GM23338 (cell line): Measurements from ENCODE around the gene CAPZB. TPM values are rescaled to one million over a fixed set of nuclear protein-coding genes. Genes with fewer than 3 reads are reported as not detected.
"Not testable (repeated sequence)": the region's sequence is repeated elsewhere in the genome, so short reads cannot be mapped to it uniquely, and the experiment has no call there.

Experiments used
- ATAC-seq: fragments of 200-7000 bp; cut with Tn5 transposase; 3 replicates; pipeline ENCODE4 v1.9.1; 2020
- DNase-seq: peaks from one replicate; pipeline ENCODE4 v3.0.0-alpha.2; 2015; ENCODE audit warnings: low spot score
- H2AFZ ChIP-seq: fragments of 200-600 bp; sonication (generic); 2 replicates; pipeline ENCODE4 v1.8.0; 2016; ENCODE audit warnings: antibody characterized with exemption, mild to moderate bottlenecking, moderate library complexity
- H3F3A ChIP-seq: fragments of 200-600 bp; sonication (generic); replicated peaks from 2 replicates; pipeline ENCODE4 v1.8.0; 2017; ENCODE audit warnings: antibody characterized with exemption, mixed run types, low read depth
- H3K27ac ChIP-seq: fragments of 200-600 bp; sonication (generic); 2 replicates; pipeline ENCODE4 v1.6.1; 2016; ENCODE audit warnings: low read depth
- H3K27me3 ChIP-seq: fragments of 200-600 bp; sonication (generic); 2 replicates; pipeline ENCODE4 v1.8.0; 2016; ENCODE audit warnings: mild to moderate bottlenecking, mixed run types, moderate library complexity; ENCODE audit not compliant: insufficient read depth
- H3K36me3 ChIP-seq: fragments of 200-600 bp; sonication (generic); 2 replicates; pipeline ENCODE4 v1.8.0; 2016; ENCODE audit warnings: mild to moderate bottlenecking; ENCODE audit not compliant: insufficient read depth
- H3K4me1 ChIP-seq: fragments of 200-600 bp; sonication (generic); 2 replicates; pipeline ENCODE4 v1.8.0; 2016; ENCODE audit warnings: mild to moderate bottlenecking, moderate library complexity; ENCODE audit not compliant: insufficient read depth
- H3K4me2 ChIP-seq: fragments of 200-600 bp; sonication (generic); 2 replicates; pipeline ENCODE4 v1.7.1; 2017; ENCODE audit warnings: mixed run types
- H3K4me3 ChIP-seq: fragments of 200-600 bp; sonication (generic); 2 replicates; pipeline ENCODE4 v1.6.1; 2016; ENCODE audit warnings: mixed run types
- H3K79me2 ChIP-seq: fragments of 200-600 bp; sonication (generic); replicated peaks from 2 replicates; pipeline ENCODE4 v1.8.0; 2017; ENCODE audit warnings: mild to moderate bottlenecking; ENCODE audit not compliant: insufficient read depth
- H3K9me2 ChIP-seq: fragments of 200-600 bp; sonication (generic); 2 replicates; pipeline ENCODE4 v1.8.0; 2017; ENCODE audit not compliant: insufficient read depth
- H4K20me1 ChIP-seq: fragments of 200-600 bp; sonication (generic); replicated peaks from 2 replicates; pipeline ENCODE4 v1.8.0; 2017; ENCODE audit warnings: mild to moderate bottlenecking; ENCODE audit not compliant: insufficient read depth
- H3K27ac Mint-ChIP-seq: 2 replicates; pipeline ENCODE4 v1.8.0; 2020; ENCODE audit warnings: inconsistent platforms, mild to moderate bottlenecking, moderate library complexity, mixed read lengths
- H3K27me3 Mint-ChIP-seq: 3 replicates; pipeline ENCODE4 v1.8.0; 2022; ENCODE audit warnings: low read depth, mild to moderate bottlenecking, moderate library complexity, mixed read lengths, inconsistent platforms; ENCODE audit not compliant: insufficient read depth, poor library complexity
- H3K36me3 Mint-ChIP-seq: 3 replicates; pipeline ENCODE4 v1.8.0; 2021; ENCODE audit warnings: low read depth, mild to moderate bottlenecking, inconsistent platforms, moderate library complexity, mixed read lengths
- H3K4me1 Mint-ChIP-seq: 3 replicates; pipeline ENCODE4 v1.8.0; 2020; ENCODE audit warnings: mild to moderate bottlenecking, inconsistent platforms, mixed read lengths
- H3K4me3 Mint-ChIP-seq: 3 replicates; pipeline ENCODE4 v1.8.0; 2021; ENCODE audit warnings: moderate library complexity, mild to moderate bottlenecking, inconsistent platforms, mixed read lengths
- H3K9me3 Mint-ChIP-seq: 3 replicates; pipeline ENCODE4 v1.8.0; 2020; ENCODE audit warnings: moderate library complexity, mild to moderate bottlenecking, inconsistent platforms, mixed read lengths
- CREB1 ChIP-seq: fragments of 250-450 bp; sonication (Bioruptor Pico); IDR thresholded peaks from 2 replicates; pipeline ENCODE4 v1.5.0; 2020; ENCODE audit warnings: low read depth, mild to moderate bottlenecking, moderate library complexity
- CTCF ChIP-seq, 2 experiments: fragments of 200-600 bp in 1 of 2; sonication (generic) in 1 of 2; conservative IDR thresholded peaks; 2 replicates each; pipeline versions ENCODE4 v1.5.1 to v1.6.1; 2016 to 2017; ENCODE audit warnings: antibody characterized with exemption in 2 of 2, low read depth in 2 of 2, mild to moderate bottlenecking in 2 of 2, moderate library complexity in 1 of 2
- ETS1 ChIP-seq: IDR thresholded peaks from 2 replicates; pipeline ENCODE4 v1.6.1; 2016; ENCODE audit warnings: antibody characterized with exemption
- EZH2 ChIP-seq: fragments of 200-600 bp; sonication (generic); IDR thresholded peaks from one replicate; pipeline ENCODE4 v1.8.0; 2017; ENCODE audit warnings: antibody characterized with exemption, mild to moderate bottlenecking, low read depth; ENCODE audit not compliant: unreplicated experiment
- JUNB ChIP-seq: IDR thresholded peaks from one replicate; pipeline ENCODE4 v1.6.1; 2016; ENCODE audit warnings: antibody characterized with exemption; ENCODE audit not compliant: unreplicated experiment
- STAT1 ChIP-seq: IDR thresholded peaks from one replicate; pipeline ENCODE4 v1.6.1; 2016; ENCODE audit warnings: antibody characterized with exemption; ENCODE audit not compliant: unreplicated experiment
- ZNF114 ChIP-seq: fragments of 250-450 bp; sonication (Bioruptor Pico); IDR thresholded peaks from 2 replicates; pipeline ENCODE4 v1.5.0; 2020; ENCODE audit warnings: mild to moderate bottlenecking, moderate library complexity
- ZNF331 ChIP-seq: fragments of 250-450 bp; sonication (Bioruptor Pico); IDR thresholded peaks from 2 replicates; pipeline ENCODE4 v1.5.0; 2020; ENCODE audit warnings: low read depth, mild to moderate bottlenecking, moderate library complexity
- polyA plus RNA-seq: library from polyadenylated mRNA; unstranded; fragments of >200 nt; fragmentation: Nextera tagmentation; extraction: Ambion mirVana; gene quantifications from 2 replicates; pipeline ENCODE4 v1.2.1, GENCODE V29; 2016
- total RNA-seq: library from RNA; depleted of rRNA; stranded (reverse); fragments of >200 nt; shearing (Covaris generic); gene quantifications from 2 replicates; pipeline ENCODE4 v1.2.3, GENCODE V29; 2014
- TF ChIP-seq, protein P1 (sequence below): IDR thresholded peaks from one replicate; pipeline ENCODE4 v1.6.1; 2018; ENCODE audit warnings: antibody characterized with exemption; ENCODE audit not compliant: unreplicated experiment
- TF ChIP-seq, protein P2 (sequence below): fragments of 250-450 bp; sonication (Bioruptor Pico); IDR thresholded peaks from 2 replicates; pipeline ENCODE4 v1.5.0; 2020; ENCODE audit warnings: mild to moderate bottlenecking, moderate library complexity

The CAPZB gene
- total and polyA plus RNA-seq, 2 experiments from 2014 or later, result 195 to 348 TPM

GRCh38 chr1:19509647-19510046 lies 24.3 kb upstream of the CAPZB start:
- H2AFZ ChIP-seq, H3K4me1 Mint-ChIP-seq, H3K9me3 Mint-ChIP-seq: not testable (repeated sequence)

GRCh38 chr1:19507516-19507915 lies 22.2 kb upstream of the CAPZB start:
- no peaks in the 10 kb centered on the region for H3K79me2 ChIP-seq
- no peak overlapping the region for H3K27ac Mint-ChIP-seq
- no peaks in the 10 kb centered on the region for H4K20me1 ChIP-seq
- H3K27ac ChIP-seq, result no peak overlapping the region
- no peaks in the 10 kb centered on the region for H3K27me3 ChIP-seq
- no peaks in the 10 kb centered on the region for H3K9me3 Mint-ChIP-seq
- H3K4me3 Mint-ChIP-seq, result no peak overlapping the region
- peaks cover 2% of the 10 kb centered on the region for H3K27me3 Mint-ChIP-seq
- DNase-seq (no peak), ATAC-seq (no peak)
- no peaks in the 10 kb centered on the region for H3K36me3 Mint-ChIP-seq
- no peaks in the 10 kb centered on the region for H3F3A ChIP-seq
- no peaks in the 10 kb centered on the region for H3K9me2 ChIP-seq
- H3K36me3 ChIP-seq, result no peaks in the 10 kb centered on the region
- no peak overlapping the region for H2AFZ ChIP-seq
- H3K4me1 Mint-ChIP-seq, result peaks cover 4% of the 10 kb centered on the region; the same call in 1 of the 3 replicates
- H3K4me3 ChIP-seq, result no peak overlapping the region
- no peak overlapping the region for H3K4me2 ChIP-seq
- H3K4me1 ChIP-seq, result no peaks in the 10 kb centered on the region
- no peak for TF ChIP-seq JUNB
- TF ChIP-seq STAT1, result no peak
- TF ChIP-seq ZNF331 (CRISPR knock-in tag), result no peak
- TF ChIP-seq CTCF (conservative IDR thresholded peaks at IDR 0.05; ENCODE audit: low read depth in 2 of 2), result no peak
- TF ChIP-seq, protein P1, sequence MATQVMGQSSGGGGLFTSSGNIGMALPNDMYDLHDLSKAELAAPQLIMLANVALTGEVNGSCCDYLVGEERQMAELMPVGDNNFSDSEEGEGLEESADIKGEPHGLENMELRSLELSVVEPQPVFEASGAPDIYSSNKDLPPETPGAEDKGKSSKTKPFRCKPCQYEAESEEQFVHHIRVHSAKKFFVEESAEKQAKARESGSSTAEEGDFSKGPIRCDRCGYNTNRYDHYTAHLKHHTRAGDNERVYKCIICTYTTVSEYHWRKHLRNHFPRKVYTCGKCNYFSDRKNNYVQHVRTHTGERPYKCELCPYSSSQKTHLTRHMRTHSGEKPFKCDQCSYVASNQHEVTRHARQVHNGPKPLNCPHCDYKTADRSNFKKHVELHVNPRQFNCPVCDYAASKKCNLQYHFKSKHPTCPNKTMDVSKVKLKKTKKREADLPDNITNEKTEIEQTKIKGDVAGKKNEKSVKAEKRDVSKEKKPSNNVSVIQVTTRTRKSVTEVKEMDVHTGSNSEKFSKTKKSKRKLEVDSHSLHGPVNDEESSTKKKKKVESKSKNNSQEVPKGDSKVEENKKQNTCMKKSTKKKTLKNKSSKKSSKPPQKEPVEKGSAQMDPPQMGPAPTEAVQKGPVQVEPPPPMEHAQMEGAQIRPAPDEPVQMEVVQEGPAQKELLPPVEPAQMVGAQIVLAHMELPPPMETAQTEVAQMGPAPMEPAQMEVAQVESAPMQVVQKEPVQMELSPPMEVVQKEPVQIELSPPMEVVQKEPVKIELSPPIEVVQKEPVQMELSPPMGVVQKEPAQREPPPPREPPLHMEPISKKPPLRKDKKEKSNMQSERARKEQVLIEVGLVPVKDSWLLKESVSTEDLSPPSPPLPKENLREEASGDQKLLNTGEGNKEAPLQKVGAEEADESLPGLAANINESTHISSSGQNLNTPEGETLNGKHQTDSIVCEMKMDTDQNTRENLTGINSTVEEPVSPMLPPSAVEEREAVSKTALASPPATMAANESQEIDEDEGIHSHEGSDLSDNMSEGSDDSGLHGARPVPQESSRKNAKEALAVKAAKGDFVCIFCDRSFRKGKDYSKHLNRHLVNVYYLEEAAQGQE, result no peak
- no peak for TF ChIP-seq CREB1 (CRISPR knock-in tag)
- TF ChIP-seq, protein P2, sequence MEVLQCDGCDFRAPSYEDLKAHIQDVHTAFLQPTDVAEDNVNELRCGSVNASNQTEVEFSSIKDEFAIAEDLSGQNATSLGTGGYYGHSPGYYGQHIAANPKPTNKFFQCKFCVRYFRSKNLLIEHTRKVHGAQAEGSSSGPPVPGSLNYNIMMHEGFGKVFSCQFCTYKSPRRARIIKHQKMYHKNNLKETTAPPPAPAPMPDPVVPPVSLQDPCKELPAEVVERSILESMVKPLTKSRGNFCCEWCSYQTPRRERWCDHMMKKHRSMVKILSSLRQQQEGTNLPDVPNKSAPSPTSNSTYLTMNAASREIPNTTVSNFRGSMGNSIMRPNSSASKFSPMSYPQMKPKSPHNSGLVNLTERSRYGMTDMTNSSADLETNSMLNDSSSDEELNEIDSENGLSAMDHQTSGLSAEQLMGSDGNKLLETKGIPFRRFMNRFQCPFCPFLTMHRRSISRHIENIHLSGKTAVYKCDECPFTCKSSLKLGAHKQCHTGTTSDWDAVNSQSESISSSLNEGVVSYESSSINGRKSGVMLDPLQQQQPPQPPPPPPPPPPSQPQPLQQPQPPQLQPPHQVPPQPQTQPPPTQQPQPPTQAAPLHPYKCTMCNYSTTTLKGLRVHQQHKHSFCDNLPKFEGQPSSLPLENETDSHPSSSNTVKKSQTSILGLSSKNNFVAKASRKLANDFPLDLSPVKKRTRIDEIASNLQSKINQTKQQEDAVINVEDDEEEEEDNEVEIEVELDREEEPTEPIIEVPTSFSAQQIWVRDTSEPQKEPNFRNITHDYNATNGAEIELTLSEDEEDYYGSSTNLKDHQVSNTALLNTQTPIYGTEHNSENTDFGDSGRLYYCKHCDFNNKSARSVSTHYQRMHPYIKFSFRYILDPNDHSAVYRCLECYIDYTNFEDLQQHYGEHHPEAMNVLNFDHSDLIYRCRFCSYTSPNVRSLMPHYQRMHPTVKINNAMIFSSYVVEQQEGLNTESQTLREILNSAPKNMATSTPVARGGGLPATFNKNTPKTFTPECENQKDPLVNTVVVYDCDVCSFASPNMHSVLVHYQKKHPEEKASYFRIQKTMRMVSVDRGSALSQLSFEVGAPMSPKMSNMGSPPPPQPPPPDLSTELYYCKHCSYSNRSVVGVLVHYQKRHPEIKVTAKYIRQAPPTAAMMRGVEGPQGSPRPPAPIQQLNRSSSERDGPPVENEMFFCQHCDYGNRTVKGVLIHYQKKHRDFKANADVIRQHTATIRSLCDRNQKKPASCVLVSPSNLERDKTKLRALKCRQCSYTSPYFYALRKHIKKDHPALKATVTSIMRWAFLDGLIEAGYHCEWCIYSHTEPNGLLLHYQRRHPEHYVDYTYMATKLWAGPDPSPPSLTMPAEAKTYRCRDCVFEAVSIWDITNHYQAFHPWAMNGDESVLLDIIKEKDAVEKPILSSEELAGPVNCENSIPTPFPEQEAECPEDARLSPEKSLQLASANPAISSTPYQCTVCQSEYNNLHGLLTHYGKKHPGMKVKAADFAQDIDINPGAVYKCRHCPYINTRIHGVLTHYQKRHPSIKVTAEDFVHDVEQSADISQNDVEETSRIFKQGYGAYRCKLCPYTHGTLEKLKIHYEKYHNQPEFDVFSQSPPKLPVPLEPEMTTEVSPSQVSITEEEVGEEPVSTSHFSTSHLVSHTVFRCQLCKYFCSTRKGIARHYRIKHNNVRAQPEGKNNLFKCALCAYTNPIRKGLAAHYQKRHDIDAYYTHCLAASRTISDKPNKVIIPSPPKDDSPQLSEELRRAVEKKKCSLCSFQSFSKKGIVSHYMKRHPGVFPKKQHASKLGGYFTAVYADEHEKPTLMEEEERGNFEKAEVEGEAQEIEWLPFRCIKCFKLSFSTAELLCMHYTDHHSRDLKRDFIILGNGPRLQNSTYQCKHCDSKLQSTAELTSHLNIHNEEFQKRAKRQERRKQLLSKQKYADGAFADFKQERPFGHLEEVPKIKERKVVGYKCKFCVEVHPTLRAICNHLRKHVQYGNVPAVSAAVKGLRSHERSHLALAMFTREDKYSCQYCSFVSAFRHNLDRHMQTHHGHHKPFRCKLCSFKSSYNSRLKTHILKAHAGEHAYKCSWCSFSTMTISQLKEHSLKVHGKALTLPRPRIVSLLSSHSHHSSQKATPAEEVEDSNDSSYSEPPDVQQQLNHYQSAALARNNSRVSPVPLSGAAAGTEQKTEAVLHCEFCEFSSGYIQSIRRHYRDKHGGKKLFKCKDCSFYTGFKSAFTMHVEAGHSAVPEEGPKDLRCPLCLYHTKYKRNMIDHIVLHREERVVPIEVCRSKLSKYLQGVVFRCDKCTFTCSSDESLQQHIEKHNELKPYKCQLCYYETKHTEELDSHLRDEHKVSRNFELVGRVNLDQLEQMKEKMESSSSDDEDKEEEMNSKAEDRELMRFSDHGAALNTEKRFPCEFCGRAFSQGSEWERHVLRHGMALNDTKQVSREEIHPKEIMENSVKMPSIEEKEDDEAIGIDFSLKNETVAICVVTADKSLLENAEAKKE (CRISPR knock-in tag), result no peak
- TF ChIP-seq ETS1, result no peak
- no peak for TF ChIP-seq EZH2
- no peak for TF ChIP-seq ZNF114 (CRISPR knock-in tag)

More at GRCh38 chr1:19509647-19510046, 24.3 kb upstream of the CAPZB start:
- not testable (repeated sequence) for H3K4me3 Mint-ChIP-seq, DNase-seq, H3K4me1 ChIP-seq, H3K27me3 Mint-ChIP-seq, H3K36me3 Mint-ChIP-seq, H3K9me2 ChIP-seq, H3K27ac ChIP-seq, H4K20me1 ChIP-seq, H3K27me3 ChIP-seq, H3K4me3 ChIP-seq, H3K27ac Mint-ChIP-seq, H3F3A ChIP-seq, H3K36me3 ChIP-seq, H3K79me2 ChIP-seq, H3K4me2 ChIP-seq, ATAC-seq
